SJSA1 (cell line): Measurements from ENCODE around the gene ASPA. TPM values are rescaled to one million over a fixed set of nuclear protein-coding genes. Genes with fewer than 3 reads are reported as not detected.
"Not testable (repeated sequence)": the region's sequence is repeated elsewhere in the genome, so short reads cannot be mapped to it uniquely, and the experiment has no call there.

ENCODE experiments used
- DNase-seq, 2 experiments: peaks; one replicate each; pipeline ENCODE4 v3.0.0-alpha.2; 2015 to 2020; ENCODE audit warnings: low spot score in 2 of 2, low read depth in 1 of 2
- H3K27ac ChIP-seq: fragments of 250-450 bp; sonication (Bioruptor Pico); 2 replicates; pipeline ENCODE4 v1.5.1; 2020; ENCODE audit warnings: mild to moderate bottlenecking, moderate library complexity
- H3K27me3 ChIP-seq: fragments of 250-450 bp; sonication (Bioruptor Pico); replicated peaks from 2 replicates; pipeline ENCODE4 v1.5.1; 2020; ENCODE audit warnings: mild to moderate bottlenecking, moderate library complexity
- H3K36me3 ChIP-seq: fragments of 250-450 bp; sonication (Bioruptor Pico); 2 replicates; pipeline ENCODE4 v1.5.1; 2020; ENCODE audit warnings: mild to moderate bottlenecking
- H3K4me1 ChIP-seq: fragments of 250-450 bp; sonication (Bioruptor Pico); replicated peaks from 2 replicates; pipeline ENCODE4 v1.6.1; 2021; ENCODE audit warnings: mild to moderate bottlenecking
- H3K4me3 ChIP-seq: fragments of 250-450 bp; sonication (Bioruptor Pico); 2 replicates; pipeline ENCODE4 v1.5.1; 2020; ENCODE audit warnings: mild to moderate bottlenecking
- H3K9me3 ChIP-seq: fragments of 250-450 bp; sonication (Bioruptor Pico); replicated peaks from 2 replicates; pipeline ENCODE4 v1.5.1; 2020; ENCODE audit warnings: mild to moderate bottlenecking
- total RNA-seq: library from RNA; depleted of rRNA; stranded (reverse); fragments of >200 nt; shearing (Covaris generic); gene quantifications from 2 replicates; pipeline ENCODE4 v1.2.3, GENCODE V29; 2014

The ASPA gene
- total RNA-seq, 1 experiment from 2014 or later = 0.18 TPM

GRCh38 chr17:3514167-3514566 is 38.4 kb downstream of the ASPA start:
- H3K4me3 ChIP-seq, DNase-seq, H3K36me3 ChIP-seq, H3K27me3 ChIP-seq, H3K9me3 ChIP-seq, H3K27ac ChIP-seq, H3K4me1 ChIP-seq: not testable (repeated sequence)

GRCh38 chr17:3514873-3515272 is 39.1 kb downstream of the ASPA start:
- H3K36me3 ChIP-seq = no peaks in the 10 kb centered on the region
- no peak overlapping the region for H3K27ac ChIP-seq
- no peak for DNase-seq
- no peaks in the 10 kb centered on the region for H3K9me3 ChIP-seq
- no peaks in the 10 kb centered on the region for H3K27me3 ChIP-seq
- H3K4me3 ChIP-seq = no peak overlapping the region
- H3K4me1 ChIP-seq = no peaks in the 10 kb centered on the region

DNA sequence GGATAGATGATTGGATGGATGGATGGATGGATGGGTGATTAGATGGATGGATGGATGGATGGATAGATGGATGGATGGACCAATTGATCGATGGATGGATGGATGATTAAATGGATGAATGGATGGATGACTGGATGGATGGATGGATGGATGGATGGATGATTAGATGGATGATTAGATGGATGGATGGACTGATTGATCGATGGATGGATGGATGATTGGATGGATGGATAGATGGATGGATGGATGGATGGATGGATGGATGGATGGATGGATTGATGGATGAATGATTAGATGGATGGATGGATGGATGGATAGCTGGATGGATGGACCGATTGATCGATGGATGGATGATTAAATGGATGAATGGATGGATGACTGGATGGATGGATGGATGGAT is 43.7 kb downstream of the ASPA start:
- H3K27ac ChIP-seq, H3K36me3 ChIP-seq, H3K4me1 ChIP-seq, H3K4me3 ChIP-seq, DNase-seq, H3K9me3 ChIP-seq, H3K27me3 ChIP-seq: not testable (repeated sequence)

DNA sequence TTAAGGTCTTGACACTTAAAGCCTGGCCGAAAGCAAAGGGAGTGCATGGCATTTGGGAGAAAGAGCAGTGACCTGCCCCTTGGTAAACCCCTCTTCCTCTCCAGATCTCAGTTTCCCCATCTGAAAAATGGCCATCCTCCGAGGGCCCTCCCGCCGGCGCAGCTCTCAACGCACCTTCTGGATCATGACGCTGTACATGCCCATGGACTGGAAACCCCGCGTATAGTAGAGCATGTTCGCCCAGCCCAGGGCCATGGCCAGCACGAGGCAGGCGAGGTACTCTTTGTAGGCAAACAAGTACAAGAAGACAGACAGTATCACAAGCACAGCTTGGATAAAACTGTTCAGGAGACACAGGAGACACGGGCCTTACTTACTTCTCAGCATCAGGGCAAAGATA is 48.2 kb downstream of the ASPA start:
- no peaks in the 10 kb centered on the region for H3K27me3 ChIP-seq
- no peaks in the 10 kb centered on the region for H3K9me3 ChIP-seq

GRCh38 chr17:3526491-3526890 is 50.7 kb downstream of the ASPA start:
- Histone ChIP-seq H3K27me3 (no peaks in the 10 kb centered on the region), H3K9me3 (no peaks in the 10 kb centered on the region), H3K27ac (no peak overlapping the region), H3K4me1 (no peaks in the 10 kb centered on the region), H3K4me3 (no peak overlapping the region), H3K36me3 (no peaks in the 10 kb centered on the region)
- DNase-seq = no peak

More for the DNA sequence above, 48.2 kb downstream of the ASPA start:
- DNase-seq = no peak
- Histone ChIP-seq H3K27ac (no peak overlapping the region), H3K4me1 (no peaks in the 10 kb centered on the region), H3K4me3 (no peak overlapping the region), H3K36me3 (no peaks in the 10 kb centered on the region)

DNA sequence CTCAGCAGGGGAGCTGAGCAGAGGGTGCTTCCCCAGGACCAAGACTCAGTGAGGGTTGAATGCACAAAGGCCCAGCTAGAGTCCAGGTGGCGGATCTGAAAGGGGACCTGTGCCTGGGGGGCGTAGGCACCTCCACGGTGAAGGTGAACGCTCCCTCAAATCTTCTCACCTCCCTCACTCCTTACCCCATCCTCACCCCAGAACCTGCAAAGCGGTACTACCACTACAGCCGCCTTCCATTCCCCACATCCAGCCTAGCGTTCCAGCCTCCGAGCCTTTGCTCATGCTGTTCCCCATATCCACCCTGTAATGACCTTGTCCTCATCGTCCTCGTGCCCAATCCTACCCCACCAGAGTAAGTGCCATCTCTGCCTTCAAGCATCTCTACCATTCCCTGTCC is 51.2 kb downstream of the ASPA start:
- no peak for DNase-seq
- Histone ChIP-seq H3K4me1 (no peaks in the 10 kb centered on the region), H3K27ac (no peak overlapping the region), H3K27me3 (no peaks in the 10 kb centered on the region), H3K9me3 (no peaks in the 10 kb centered on the region), H3K4me3 (no peak overlapping the region), H3K36me3 (no peaks in the 10 kb centered on the region)

- H3K9me3 ChIP-seq = no peaks in the 10 kb centered on the region
- H3K36me3 ChIP-seq = no peaks in the 10 kb centered on the region
- no peaks in the 10 kb centered on the region for H3K4me1 ChIP-seq
- H3K4me3 ChIP-seq = no peak overlapping the region
- no peak for DNase-seq
- H3K27me3 ChIP-seq = no peaks in the 10 kb centered on the region
- no peak overlapping the region for H3K27ac ChIP-seq
Observed at GRCh38 chr17:3527468-3527867, 51.7 kb downstream of the ASPA start.

- H3K27ac ChIP-seq = no peak overlapping the region
Observed at GRCh38 chr17:3527896-3528295, 52.1 kb downstream of the ASPA start.

GRCh38 chr17:3528403-3528851 is 52.6 kb downstream of the ASPA start:
- Histone ChIP-seq H3K4me1 (no peaks in the 10 kb centered on the region), H3K36me3 (no peaks in the 10 kb centered on the region), H3K27me3 (no peaks in the 10 kb centered on the region), H3K9me3 (no peaks in the 10 kb centered on the region), H3K27ac (no peak overlapping the region), H3K4me3 (no peak overlapping the region)
- no peak for DNase-seq

More at GRCh38 chr17:3527896-3528295, 52.1 kb downstream of the ASPA start:
- H3K36me3 ChIP-seq = no peaks in the 10 kb centered on the region
- no peak overlapping the region for H3K4me3 ChIP-seq
- no peaks in the 10 kb centered on the region for H3K9me3 ChIP-seq
- H3K4me1 ChIP-seq = no peaks in the 10 kb centered on the region
- DNase-seq = no peak
- H3K27me3 ChIP-seq = no peaks in the 10 kb centered on the region

DNA sequence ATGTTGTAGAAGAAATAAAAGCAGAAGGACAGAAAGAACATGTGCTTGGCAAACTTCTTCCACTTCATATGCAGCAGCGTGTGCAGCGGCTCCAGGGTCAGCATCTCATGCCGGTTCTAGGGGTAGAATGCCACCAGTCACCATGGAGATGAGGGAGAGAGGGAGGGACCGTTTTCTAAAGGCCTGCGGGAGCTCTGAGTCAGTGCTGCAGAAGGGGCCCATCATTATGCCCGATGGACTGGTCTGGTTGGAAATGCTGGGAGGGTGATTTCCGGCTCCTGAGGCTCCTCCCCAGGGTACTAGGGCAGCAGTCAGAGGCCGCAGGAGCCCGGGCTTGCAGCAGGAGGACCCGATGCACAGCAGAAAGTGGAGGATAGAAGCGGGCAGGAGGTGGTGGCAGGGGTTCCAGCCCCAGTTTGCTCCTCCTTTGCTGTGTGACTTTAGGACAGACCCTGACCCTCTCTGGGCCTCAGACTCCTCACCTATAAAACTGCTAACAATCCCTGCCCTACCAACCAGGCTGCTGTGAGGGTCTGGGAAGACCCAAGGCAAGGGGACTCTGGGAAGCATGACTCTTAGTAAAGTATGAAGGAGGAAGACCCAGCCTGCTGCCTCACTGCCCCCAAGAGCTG is 53.2 kb downstream of the ASPA start:
- no peak overlapping the region for H3K4me3 ChIP-seq
- no peak overlapping the region for H3K27ac ChIP-seq
- no peak for DNase-seq
- no peaks in the 10 kb centered on the region for H3K9me3 ChIP-seq
- no peaks in the 10 kb centered on the region for H3K36me3 ChIP-seq
- no peaks in the 10 kb centered on the region for H3K27me3 ChIP-seq
- no peaks in the 10 kb centered on the region for H3K4me1 ChIP-seq

DNA sequence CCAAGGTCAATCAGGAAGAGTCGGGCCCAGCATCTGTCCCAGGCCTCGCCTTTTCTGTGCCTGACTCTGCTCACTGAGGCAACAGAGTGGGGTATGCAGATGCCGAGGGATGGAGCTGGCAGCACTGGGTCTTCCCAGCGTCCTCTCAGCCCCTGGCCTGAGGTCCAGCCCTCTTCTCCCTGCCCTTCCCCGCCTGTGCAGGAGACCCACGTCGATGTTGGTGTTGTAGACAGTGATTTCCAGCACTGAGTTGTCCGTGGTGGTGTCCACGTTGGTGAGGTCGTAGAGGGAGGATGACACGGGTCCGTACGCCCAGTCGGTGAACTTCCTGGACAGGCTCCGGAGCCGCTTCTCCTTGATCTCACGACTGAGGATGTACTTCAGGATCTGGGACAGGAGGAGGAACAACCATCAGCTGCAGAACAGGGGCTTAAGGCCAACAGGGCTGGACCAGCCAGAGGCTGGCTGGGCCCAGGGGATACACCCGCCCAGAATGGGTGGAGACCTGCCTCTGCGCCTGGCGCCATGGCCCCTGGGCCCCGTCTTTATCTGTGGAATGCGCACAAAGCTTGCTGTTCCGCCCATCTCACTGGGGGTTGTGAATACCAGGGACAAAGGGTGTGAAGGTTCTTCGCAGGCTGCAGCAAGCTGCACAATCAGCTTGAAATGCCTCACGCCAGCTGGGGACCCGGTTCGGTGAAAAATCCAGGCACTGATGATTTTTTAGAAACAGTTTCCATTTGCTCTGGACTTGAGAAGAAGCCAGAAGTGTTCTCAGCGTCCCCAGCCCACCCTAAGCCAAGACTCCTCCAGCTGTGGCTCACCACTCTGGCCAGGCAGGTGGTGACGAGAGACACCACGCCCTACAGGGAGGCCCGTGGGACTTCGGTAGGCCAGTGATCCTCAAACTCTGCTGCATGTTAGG is 54.3 kb downstream of the ASPA start:
- Histone ChIP-seq H3K9me3 (no peaks in the 10 kb centered on the region), H3K36me3 (no peaks in the 10 kb centered on the region), H3K27me3 (no peaks in the 10 kb centered on the region), H3K27ac (no peak overlapping the region), H3K4me3 (no peak overlapping the region), H3K4me1 (no peaks in the 10 kb centered on the region)
- DNase-seq = no peak

DNA sequence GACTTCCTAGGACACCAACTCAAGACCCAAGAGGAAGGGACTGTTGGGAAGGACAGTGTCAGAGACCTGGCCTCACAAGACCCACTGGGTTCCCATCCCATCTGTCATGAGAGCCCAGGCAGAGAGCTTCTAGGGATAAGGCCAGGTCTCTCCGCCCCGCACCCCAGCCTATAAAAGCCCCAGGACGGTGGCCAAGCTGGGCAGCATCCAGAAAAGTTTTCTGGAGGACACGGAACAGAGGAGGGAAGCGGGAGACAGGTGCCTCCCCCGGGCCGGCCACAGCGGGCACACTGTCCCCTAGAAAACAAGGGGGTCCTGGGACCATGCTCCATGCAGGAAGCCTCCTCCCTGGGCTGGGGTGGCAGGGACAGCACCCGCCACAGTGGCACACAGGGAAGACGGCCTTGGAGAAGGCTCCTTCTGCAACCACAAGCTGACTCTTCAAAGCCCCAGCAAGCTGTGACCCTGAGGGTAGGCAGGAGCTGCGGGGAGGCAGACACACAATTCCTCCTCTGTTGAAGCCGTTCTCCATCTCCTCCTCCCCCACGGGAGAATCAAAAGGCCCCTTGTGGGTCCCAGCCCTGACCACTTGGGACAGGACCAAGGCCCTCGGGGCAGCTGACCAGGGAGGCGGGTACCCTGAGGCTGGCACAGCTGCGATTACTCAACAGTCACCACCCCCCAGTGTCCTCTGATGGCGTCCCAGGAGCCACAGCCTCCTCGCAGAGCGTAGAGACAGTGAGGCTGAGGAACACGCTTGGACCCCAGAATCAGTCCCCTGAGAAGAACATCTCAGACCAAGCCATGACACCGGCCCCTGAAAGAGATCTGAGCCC is 55.7 kb downstream of the ASPA start:
- no peaks in the 10 kb centered on the region for H3K36me3 ChIP-seq
- DNase-seq = no peak
- 0 out of 2 replicates have a peak, but pooled peaks cover 4% of the 10 kb centered on the region for H3K4me1 ChIP-seq
- no peaks in the 10 kb centered on the region for H3K9me3 ChIP-seq
- no peak overlapping the region for H3K27ac ChIP-seq
- no peak overlapping the region for H3K4me3 ChIP-seq
- no peaks in the 10 kb centered on the region for H3K27me3 ChIP-seq

DNA sequence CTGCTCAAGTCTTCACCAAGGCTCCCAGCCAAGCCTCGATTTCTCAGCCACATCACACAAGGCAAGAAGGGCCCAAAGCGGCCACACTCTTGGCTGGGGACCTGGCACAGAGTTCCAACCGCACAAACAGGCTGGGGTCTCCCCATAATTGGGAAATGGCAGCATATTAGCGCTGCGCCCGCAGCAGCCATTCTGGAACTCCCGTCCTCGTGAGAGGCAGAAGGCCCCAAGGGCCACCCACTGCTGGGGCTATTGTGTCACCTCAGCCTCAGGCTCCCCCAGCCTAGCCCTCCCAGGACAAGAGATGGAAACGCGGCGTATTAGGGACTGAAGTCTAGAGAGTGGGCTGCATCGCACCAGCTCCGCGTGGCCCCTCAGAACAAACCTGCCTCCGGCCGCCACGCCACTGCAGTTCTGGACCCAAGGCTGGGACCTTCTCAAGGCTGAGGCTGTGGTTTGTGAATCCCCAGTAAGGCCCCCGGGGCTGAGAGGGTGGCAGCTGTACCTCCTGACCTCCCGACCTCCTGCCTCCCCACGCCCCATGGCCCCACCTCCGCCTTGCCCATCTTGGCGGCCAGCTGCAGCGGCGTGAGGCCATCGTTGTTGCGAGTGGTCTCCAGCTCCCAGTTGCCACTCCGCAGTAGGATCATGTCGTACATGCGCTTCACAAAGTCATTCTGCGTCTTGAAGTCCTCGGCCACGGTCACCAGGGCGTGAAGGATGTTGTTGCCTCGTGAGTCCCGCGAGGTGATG is 56.5 kb downstream of the ASPA start:
- Histone ChIP-seq H3K27ac (no peak overlapping the region), H3K9me3 (no peaks in the 10 kb centered on the region), H3K4me1 (0 out of 2 replicates have a peak, but pooled peaks cover 4% of the 10 kb centered on the region), H3K4me3 (no peak overlapping the region), H3K36me3 (no peaks in the 10 kb centered on the region), H3K27me3 (no peaks in the 10 kb centered on the region)
- no peak for DNase-seq
